Fibroblast of skin of abdomen (primary cell): ENCODE data around the gene SYT13. TPM values are rescaled to one million over a fixed set of nuclear protein-coding genes. Genes with fewer than 3 reads are reported as not detected.

Experiments used
- DNase-seq: peaks from one replicate; pipeline ENCODE4 v3.0.0-alpha.2; 2013
- polyA plus RNA-seq, 2 experiments: library from polyadenylated mRNA; unstranded; fragments of 120-200 nt; gene quantifications; one replicate each; pipeline ENCODE4 v1.2.1, GENCODE V29; 2013; ENCODE audit not compliant: insufficient read length in 2 of 2

The SYT13 gene, protein sequence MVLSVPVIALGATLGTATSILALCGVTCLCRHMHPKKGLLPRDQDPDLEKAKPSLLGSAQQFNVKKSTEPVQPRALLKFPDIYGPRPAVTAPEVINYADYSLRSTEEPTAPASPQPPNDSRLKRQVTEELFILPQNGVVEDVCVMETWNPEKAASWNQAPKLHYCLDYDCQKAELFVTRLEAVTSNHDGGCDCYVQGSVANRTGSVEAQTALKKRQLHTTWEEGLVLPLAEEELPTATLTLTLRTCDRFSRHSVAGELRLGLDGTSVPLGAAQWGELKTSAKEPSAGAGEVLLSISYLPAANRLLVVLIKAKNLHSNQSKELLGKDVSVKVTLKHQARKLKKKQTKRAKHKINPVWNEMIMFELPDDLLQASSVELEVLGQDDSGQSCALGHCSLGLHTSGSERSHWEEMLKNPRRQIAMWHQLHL
- not detected for polyA plus RNA-seq (2013, experiment 1 of 2; ENCODE audit: insufficient read length)
- polyA plus RNA-seq (2013, experiment 2 of 2; ENCODE audit: insufficient read length), result 0.01 TPM

DNA sequence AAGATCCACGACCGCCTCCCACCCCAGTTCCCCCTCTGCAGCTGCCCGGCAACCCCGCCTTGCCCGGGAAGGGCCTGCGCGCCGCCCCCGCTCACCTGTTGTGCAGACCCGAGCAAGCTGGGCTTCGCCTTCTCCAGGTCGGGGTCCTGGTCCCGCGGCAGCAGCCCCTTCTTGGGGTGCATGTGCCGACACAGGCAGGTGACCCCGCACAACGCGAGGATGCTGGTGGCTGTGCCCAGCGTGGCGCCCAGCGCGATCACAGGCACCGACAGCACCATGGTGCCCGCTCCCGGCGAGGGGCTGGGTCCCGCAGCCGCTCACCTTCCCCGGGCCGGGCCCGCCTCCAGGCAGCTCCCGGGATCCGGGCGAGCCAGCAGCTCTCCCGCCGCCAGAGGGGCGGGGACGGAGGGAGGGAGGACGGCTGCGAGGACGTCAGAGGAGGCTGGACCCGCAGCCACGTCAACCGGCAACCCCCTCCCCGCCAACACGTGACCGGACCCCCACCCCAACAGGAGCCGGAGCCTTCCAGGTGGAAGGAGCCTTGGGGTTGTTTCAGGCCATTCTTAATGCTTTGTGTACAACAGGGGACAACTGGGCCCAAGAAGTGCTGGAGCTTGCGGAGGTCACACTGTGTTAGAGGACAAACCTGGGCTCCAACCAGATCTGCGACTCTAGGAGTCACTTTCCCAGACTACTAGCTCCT lies at the start of gene SYT13:
TSS of gene SYT13 (minus strand) at position 412 of the 703 bp plus-strand sequence. CDS start at position 278, 134 bp downstream.
- no peak for DNase-seq

DNA sequence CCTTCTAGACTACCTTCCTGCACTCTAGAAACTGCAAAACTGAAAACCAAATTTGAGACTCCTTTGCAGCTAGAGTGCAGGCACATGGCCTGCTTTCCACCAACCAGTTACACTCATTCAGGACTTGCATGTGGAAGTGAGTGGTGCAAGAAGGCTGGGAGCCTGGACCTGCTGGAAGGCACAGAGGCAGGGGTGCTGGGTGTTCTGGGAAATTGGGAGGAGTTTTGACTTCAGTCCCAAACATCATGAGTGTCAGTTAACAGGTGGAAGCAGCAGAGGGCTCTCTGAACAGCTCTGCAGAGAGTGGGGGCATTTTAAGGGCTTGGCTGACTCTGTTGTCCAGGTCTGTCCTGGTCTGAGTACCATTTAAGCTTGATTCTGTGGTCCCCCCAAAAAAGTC lies 49.3 kb upstream of the SYT13 start:
- DNase-seq, result no peak

DNA sequence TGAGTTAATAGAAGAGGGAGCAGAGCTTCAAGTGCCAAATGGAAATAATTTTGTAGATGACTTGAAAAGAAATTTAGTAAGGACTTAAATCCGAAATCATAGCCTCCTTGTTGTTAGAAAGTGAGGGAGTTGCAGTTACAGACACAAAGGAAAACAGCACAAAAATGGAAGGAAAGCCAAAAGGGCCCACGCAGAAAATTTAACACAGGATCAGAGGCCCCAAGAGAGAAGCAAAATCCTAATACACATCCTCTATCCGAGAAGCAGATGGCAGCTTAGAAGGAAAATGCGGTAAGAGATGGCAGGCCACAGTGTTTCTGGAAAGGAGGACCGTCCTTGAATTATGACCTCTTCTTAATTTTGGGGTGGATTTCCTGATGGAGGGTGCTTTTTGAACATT lies 48.7 kb upstream of the SYT13 start:
- no peak for DNase-seq

DNA sequence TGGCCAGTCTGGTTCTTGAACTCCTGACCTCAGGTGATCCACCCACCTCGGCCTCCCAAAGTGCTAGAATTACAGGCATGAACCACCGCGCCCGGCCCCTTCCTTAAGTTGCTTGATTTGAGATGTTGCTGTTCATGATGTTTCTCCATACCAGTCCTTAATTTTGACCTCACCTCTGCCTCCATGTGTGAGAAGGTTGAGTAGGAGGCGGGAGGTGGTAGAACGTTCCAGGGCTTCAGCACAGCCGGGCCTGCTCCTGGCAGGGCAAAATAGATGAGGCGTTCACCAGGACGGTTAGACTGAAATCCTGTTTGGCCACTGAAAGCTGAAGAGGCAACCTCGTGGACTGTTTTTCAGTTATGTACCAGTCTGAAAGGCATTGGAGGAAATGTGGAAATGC lies 48.3 kb upstream of the SYT13 start:
- DNase-seq, result no peak

DNA sequence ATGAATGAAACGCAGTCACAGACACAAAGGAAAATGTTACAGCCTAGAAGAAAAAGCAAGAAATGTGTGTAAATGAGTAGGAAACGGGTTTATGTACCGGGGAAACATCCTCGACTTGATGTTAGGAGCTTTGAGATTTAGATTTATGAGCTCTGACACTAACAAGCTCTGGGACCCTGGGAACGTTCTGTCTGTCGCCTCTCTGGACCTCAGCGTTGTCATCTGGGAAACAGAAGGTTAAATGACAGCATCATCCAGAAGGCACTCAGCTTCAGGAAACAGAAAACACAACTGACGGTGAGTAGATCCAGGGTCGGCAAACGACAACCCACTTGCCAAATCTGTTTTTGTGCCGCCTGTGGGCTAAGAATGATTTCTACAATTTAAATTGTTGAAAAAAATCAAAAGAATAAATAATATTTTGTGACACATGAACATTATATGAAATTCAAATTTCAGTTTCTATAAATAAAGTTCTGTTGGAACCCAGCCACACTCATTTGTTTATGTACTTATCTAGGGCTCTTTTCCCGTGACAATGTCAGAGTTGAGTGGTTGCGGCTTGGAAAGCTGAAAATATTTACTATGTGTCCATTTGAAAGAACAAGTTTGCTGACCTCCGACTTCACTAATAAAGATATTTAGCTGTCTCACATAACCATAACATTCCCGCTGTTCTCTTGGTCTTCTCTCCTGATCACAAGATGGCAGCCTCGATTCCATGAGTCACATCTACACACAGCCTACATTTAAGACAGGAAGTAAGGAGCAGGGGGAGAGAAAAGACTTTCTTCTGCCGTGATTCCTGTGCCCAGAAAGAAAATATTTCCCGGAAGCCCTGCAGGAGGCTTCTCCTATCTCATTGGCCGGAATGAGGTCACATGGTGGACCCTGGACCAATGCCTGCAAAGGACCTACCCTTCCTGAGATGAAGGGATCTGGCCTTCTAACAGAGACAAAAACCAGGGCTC lies 47.1 kb upstream of the SYT13 start:
- peak; percentile 60 for DNase-seq

DNA sequence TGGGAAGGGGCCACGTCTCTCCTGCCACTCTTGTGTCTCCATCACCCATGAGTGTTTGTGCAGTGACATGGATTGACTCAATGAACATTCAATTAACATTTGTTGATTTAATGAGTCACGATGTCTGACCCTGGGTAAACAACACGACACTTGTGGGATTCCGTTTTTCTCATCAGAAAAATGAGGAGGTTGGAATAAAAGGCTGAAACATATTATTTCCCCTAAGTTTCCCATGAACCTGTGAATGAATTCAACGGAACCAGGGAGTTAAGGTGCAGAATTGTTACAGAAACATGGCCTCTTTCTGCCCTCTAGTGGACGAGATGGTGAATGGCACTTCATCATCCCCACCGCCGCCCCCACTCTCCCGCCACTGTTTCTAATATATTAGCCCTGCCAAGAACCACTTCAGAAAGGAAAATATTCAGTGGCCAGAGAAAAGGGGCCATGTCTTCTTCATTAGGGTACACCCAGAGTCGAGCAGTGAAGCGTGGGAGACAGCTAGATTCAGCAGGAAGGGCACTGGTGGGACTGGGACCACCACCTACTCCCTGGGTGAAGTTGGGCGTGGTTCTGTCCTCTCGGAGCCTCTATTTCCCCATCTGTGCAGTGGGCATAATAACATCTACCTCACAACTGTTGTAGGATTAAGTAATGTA lies 46.3 kb upstream of the SYT13 start:
- peak; percentile 13 for DNase-seq

DNA sequence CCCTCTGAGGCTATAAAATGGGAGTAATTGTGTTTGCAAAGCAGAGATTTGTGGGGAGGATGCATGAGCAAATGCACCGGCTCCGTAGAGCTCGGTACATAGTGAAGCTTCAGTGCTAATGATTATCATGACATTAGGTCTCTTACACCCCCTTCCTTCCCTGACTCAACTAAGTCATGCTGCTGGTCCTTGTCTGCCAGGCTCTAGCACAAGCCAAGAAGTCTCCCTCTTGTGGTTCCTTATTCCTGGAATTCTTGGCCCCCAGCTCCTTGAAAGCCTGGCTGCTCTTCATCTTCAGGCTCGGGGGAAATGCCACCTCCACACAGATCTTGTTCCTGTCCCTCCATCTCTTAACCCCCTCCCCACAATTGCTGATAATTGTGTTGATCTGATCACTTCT lies 45.7 kb upstream of the SYT13 start:
- DNase-seq, result no peak

DNA sequence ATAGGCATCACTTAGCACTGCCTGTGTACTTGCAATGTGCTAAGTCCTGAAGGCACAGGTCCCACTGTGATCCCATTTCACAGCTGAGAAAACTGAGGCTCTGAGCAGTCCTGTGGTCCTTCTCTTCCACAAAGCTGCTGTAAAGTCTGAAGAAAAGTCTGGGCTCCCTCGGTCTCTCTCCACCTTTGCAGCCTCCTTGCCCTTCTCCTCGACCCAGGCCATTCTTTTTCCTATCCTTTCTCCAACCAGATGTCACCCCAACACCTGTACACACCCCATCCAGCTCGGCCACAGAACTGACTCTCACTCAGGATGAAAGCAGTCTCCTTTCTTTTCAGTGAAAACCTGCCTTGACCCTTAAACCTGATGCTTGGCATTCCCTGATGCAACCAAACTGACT lies 42.6 kb upstream of the SYT13 start:
- no peak for DNase-seq

DNA sequence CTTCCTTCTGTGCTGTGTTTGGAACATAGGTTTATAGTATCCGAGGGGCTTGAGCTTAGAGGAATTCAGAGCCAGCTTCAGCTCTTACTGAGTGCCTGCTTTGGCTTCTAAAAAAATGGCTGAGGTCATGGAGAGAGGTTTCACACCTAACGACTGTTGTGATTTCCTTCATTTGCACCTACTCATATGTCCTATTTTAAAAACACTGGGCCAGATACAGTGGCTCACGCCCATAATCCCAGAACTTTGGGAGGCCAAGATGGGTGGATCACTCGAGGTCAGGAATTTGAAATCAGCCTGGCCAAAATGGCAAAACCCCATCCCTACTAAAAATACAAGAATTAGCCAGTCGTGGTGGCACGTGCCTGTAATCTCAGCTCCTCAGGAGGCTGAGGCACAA lies 38.3 kb upstream of the SYT13 start:
- DNase-seq, result no peak

DNA sequence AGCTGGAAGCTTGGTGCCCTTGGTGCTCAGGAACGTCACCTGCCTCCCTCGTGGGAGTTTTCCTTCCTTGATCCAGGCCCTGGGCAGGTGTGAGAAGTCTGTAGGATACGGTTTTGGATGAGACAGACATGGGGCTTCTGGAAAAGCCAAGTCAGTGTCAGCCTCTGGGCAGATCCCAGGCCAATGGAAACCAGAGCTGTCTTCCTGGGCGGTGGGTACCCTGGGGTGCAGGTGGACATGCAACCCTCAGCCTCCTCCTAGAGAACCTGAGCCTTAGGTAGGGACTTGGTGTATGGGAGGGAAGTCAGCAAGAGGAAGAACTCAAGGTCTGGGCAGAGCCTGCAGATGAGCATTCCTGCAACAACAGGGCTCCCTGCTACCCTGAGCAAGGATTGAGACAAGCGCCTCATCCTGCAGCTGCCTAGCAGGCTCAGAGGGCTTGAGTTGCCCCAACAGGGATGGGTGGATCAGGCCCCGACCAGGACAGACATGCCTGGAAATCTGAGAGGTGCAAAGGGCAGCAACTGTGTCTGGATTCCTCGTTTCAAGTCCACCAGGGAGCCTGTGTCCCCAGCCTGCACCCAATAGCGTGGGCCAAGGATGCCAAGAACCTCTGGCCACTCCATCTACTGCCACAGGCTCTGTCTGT lies 37.6 kb upstream of the SYT13 start:
- no peak for DNase-seq

DNA sequence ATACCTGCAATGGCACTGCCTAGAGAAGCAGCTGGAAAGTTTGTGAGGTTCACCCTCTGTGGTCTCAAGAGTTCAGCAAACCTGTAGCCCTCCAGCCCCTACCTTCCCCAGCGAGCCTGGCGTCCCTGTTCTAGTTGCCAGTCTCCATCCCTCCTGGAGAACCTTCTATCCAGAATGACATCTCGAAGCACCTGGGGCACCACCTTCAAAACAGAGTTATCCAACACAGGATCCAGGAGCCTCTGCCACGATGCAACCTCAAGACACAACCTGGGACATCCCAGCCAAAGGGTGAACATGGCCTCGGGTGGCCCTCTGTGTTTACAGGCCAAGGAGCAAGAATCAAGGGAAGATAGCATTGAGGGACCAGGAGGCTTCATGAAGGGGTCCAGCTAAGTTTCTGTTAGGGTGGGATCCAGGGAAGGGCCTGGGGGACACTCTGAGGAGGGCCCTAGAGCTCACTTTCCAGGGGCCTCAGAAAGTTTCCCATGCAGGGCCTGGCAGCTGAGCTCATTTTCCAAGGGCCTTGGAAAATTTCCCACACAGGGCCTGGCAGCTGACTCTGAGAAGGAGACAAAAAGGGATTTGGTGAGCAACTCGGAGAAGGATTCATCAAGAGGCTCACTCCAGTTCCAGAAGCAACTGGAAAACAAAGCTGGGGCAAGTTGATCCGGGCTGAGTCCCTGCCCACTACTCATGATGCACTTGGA lies 36.9 kb upstream of the SYT13 start:
- no peak for DNase-seq

DNA sequence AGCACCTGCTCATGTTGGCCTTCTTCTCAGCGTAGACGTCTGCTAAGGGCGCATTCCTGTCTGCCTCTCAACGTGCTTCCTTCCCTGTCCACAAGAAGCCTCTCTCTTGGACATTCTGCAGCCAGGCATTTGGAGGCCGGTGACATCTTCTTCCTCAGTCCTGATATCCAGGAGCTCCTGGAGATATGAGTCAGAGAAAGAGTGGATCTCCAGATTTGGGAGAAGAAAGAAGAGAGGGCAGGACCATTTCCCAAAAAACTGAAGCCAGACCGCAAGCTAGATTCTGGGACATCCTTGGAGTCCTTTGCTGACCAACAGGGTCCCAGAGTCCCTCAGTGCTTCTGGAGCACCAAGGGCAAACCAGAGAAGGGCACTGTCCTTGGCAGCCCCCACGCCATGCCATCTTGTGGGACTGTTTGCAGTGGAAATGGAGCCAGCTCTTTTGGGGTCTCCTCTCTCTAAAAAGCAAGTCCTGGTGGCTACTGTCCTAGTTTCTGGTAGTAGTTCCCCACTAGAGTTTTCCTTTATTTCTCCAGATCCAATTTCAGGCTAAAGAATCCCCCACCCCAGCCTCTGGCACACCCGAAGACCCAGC lies 36.1 kb upstream of the SYT13 start:
- no peak for DNase-seq

DNA sequence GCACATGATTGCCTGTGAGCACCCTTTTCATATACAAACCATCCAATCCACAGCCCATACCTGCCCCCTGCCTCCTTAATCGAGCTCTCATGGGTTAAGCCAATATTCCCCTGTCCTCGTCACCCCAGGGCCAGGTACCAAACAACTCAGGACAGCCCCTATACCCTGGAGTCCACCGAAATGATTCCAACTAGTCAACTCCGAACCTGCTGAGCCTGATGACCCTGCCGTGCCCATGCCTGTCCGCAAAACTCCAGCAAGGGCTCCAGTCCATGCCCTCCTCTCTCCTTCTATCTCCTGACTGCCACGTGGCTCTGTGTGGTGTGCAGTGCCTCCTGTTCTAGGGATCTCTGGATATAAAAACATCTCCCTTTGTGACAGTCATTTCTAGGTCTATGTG lies 35.5 kb upstream of the SYT13 start:
- DNase-seq, result no peak

DNA sequence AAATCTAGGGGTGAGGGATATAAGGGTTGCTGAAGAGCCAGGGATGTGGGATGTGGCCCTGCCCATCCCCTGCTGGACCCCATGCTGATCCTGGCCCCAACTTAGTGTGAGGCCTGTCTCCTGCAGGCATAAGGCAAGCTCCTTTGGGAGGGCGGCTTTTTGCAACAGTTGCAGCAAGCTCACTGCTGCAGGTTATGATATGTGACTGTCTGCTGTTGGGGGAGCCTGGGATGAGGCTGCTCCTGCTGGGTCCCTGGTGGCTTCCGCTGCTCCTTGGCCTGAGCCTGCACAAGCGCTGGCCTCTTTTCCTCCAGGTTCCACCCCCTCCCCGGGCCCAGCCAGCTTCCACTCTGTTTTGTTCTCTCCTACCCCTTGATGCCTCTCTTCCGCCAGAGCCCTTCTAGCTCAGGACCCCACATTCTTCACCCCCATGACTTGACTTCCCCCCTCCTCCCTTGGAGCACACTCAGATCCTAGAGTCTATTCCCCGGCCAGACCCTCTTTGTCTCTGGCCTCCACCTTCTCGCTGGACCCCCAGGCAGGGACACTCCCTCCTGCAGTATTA lies 35.0 kb upstream of the SYT13 start:
- no peak for DNase-seq

DNA sequence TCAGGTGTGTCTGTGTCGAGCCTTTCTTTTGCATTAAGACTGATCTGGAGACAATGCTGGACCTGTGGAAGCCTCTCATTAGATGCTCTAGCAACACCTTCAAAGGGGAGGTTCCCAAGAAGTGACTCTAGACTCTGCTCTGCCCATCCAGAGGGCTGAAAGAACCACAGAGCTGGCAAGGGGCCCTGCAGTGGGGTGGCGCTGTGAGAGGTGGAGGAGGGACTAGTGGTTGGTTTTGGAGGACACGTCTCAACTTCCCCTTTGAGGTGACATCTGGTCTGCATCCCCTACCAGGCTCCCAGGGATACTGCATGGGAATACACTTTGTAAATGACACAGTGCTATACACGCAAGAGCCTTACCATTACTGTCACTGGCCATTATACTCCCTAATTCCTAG lies 34.2 kb upstream of the SYT13 start:
- DNase-seq, result no peak

DNA sequence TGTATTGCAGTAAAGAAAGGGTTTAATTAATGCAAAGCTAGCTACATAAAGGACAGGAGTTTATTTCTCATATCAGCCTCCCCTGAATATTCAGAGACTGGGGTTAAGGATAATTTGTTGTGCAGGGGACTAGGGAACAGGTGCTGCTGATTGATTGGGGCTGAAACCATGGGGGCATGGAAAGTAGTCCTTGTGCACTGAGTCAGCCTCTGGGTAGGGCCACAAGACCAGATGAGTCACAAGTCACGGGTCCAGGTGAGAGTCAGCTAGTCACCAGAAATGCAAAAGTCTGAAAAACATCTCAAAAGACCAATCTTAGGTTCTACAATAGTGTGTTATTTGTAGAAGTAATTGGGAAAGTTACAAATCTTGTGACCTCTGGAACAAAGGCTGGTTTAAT lies 32.9 kb upstream of the SYT13 start:
- DNase-seq, result no peak

DNA sequence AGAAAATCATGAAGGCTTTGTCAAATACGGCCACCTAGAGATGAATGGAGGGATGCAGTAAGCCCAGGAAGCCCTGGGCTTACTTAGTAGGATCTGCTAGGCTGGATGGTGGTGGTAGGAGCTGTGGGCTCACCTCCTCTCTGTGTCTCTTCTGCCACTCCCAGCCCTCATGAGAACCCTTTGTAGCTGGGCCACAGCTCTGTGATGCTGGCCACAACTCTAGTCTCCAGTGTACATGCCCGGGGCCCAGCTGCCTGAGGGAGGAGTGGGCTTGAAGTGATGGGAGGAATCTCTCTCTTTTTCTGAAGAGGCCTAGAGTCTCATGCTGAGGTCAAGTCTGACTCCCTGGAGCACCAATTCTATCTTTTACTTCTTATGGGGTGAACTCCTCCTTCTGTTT lies 32.4 kb upstream of the SYT13 start:
- no peak for DNase-seq

DNA sequence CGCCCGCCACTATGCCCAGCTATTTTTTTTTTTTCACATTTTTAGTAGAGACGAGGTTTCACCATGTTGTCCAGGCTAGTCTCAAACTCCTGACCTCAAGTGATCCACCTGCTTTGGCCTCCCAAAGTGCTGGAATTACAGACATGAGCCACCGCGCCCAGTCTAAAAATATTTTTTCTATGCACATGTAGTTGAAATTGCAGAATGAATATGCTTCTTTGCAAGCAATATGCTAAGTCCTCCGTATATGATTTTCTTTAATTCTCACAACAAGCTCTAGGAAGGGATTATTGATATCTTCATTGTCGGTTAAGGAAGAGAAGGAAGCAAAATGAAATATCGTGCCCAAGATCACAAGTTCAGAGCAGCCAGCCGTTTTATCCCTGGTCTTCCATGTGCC lies 30.1 kb upstream of the SYT13 start:
- no peak for DNase-seq

DNA sequence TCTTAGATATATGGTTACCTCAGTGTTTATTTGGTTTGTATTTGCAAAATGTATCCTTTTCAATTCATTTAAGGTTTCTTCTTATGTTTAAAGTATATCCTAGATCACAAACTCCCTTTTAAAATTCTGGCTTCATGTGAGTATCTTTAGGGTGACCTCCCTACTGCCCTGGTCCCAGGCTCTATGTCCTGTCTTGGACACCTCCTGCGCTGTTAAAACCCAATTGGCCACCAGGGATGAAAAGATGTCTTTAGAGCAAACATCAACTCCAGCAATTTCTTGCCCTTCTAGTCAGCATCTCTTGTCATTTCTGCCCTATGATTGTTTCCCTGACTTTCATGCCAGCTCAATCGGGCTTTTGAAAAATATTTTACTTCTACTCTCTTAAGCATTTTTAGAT lies 28.8 kb upstream of the SYT13 start:
- no peak for DNase-seq

DNA sequence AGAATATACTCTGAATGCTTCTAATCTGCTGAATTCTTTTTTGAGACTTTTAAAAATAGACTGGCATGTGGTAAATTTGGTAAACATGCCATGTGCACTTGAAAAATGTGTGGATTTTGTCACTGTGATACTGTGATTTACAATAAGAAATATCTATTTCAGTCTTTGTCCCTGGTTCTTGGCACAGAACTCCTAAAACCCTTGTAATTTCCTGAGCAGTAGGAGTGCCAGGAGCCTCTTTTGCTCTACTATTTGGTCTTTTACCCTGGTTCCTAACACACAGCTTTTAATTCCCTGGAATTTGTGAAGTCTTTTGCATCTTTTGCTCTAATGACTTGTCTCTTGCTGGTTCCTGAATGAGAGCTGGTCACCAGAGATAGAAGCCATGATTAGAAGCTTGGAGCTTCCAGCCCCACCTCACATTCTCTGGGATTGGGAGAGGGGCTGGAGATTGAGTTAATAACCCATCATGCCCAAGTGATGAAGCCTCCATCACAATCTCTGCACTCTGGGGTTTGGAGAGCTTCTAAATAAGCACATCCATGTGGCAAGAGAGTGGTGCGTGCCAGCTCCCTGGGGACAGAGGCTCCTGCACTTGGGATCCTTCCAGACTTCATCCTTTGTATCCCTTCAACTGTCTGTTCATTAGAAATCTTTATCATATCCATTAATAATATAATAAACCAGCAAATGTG lies 27.2 kb upstream of the SYT13 start:
- DNase-seq, result no peak
